HepG2 (cell line): Measurements from ENCODE around the gene HTRA2. TPM values are rescaled to one million over a fixed set of nuclear protein-coding genes. Genes with fewer than 3 reads are reported as not detected.

Source experiments
- CBX2 ChIP-seq, 2 experiments: fragments of 200-600 bp in 1 of 2; sonication (generic); formaldehyde crosslinking in 1 of 2; IDR thresholded peaks; 2 replicates each; pipeline versions ENCODE4 v1.7.0 to v1.8.1; 2018 to 2022; ENCODE audit warnings: low read depth in 2 of 2, low read length in 1 of 2, mild to moderate bottlenecking in 1 of 2, missing genetic modification reagents in 1 of 2
- EEA1 ChIP-seq: sonication (generic); formaldehyde crosslinking; IDR thresholded peaks from 2 replicates; pipeline ENCODE4 v1.5.1; 2020; ENCODE audit warnings: mild to moderate bottlenecking, missing genetic modification reagents, borderline replicate concordance
- FOXA1 ChIP-seq, 2 experiments: fragments of 450-650 bp in 1 of 2; sonication (generic) in 1 of 2; formaldehyde crosslinking in 1 of 2; IDR thresholded peaks; 2 replicates each; pipeline versions ENCODE4 v1.4.0 to v1.6.1; 2016 to 2020; ENCODE audit warnings: missing genetic modification reagents in 1 of 2
- JUND ChIP-seq: sonication (generic); formaldehyde crosslinking; IDR thresholded peaks from 2 replicates; pipeline ENCODE4 v1.8.0; 2022; ENCODE audit warnings: mild to moderate bottlenecking, missing genetic modification reagents
- POLR2AphosphoS2 ChIP-seq: IDR thresholded peaks from 2 replicates; pipeline ENCODE4 v1.6.1; 2011; ENCODE audit warnings: low read depth, low read length, improper control_type of control experiment
- RARG ChIP-seq: sonication (generic); formaldehyde crosslinking; IDR thresholded peaks from 2 replicates; pipeline ENCODE4 v1.4.0; 2020; ENCODE audit warnings: low read depth, mild to moderate bottlenecking, missing genetic modification reagents
- SOX5 ChIP-seq: IDR thresholded peaks from 2 replicates; pipeline ENCODE4 v1.6.1; 2016; ENCODE audit warnings: borderline replicate concordance
- ZKSCAN8 ChIP-seq: IDR thresholded peaks from 2 replicates; pipeline ENCODE4 v1.6.1; 2016; ENCODE audit warnings: borderline replicate concordance, missing genetic modification reagents, missing compliant biosample characterization
- ZNF142 ChIP-seq: sonication (generic); formaldehyde crosslinking; IDR thresholded peaks from 2 replicates; pipeline ENCODE4 v1.4.0; 2020; ENCODE audit warnings: missing genetic modification reagents
- ZNF335 ChIP-seq: sonication (generic); formaldehyde crosslinking; IDR thresholded peaks from 2 replicates; pipeline ENCODE4 v1.4.0; 2020; ENCODE audit warnings: missing genetic modification reagents
- ZNF382 ChIP-seq: sonication (generic); formaldehyde crosslinking; IDR thresholded peaks from 2 replicates; pipeline ENCODE4 v1.5.0; 2020; ENCODE audit warnings: missing genetic modification reagents, mild to moderate bottlenecking, borderline replicate concordance
- ZNF431 ChIP-seq: sonication (generic); formaldehyde crosslinking; IDR thresholded peaks from 2 replicates; pipeline ENCODE4 v1.9.0; 2022; ENCODE audit warnings: missing genetic modification reagents, low read depth, mild to moderate bottlenecking, borderline replicate concordance
- ZNF687 ChIP-seq: sonication (generic); formaldehyde crosslinking; IDR thresholded peaks from 2 replicates; pipeline ENCODE4 v1.5.1; 2020; ENCODE audit warnings: mild to moderate bottlenecking, missing genetic modification reagents, moderate library complexity
- ZNF747 ChIP-seq: sonication (generic); formaldehyde crosslinking; IDR thresholded peaks from 2 replicates; pipeline ENCODE4 v1.8.1; 2023; ENCODE audit warnings: missing genetic modification reagents, mild to moderate bottlenecking, borderline replicate concordance
- polyA plus RNA-seq, 8 experiments: library from polyadenylated mRNA; depleted of rRNA in 3 of 8; stranded (reverse) in 7 of 8; unstranded in 1 of 8; fragments of >200 nt; fragmentation: Illumina TruSeq in 4 of 8; extraction: Trizol in 4 of 8; gene quantifications; 2 replicates each; pipeline versions ENCODE4 v1.2.1 to v1.2.3, GENCODE V29; 2011 to 2016; ENCODE audit warnings: low read depth in 4 of 8, missing spikeins in 1 of 8, mixed read lengths in 1 of 8; ENCODE audit not compliant: insufficient read depth in 1 of 8
- total RNA-seq, 5 experiments: library from RNA; depleted of rRNA; stranded (reverse); fragments of >200 nt; fragmentation: Illumina TruSeq; extraction: Trizol; gene quantifications; 2 replicates each; pipeline ENCODE4 v1.2.3, GENCODE V29; 2016; ENCODE audit warnings: low read depth in 1 of 5
- TF ChIP-seq, protein P1 (sequence below): sonication (generic); formaldehyde crosslinking; IDR thresholded peaks from 2 replicates; pipeline ENCODE4 v1.4.0; 2020; ENCODE audit warnings: mild to moderate bottlenecking, missing genetic modification reagents
- TF ChIP-seq, protein P2 (sequence below): sonication (generic); formaldehyde crosslinking; IDR thresholded peaks from 2 replicates; pipeline ENCODE4 v1.5.0; 2020; ENCODE audit warnings: missing genetic modification reagents

The HTRA2 gene
- total and polyA plus RNA-seq, 2 of the 13 experiments (the other 11 are each of a cell fraction or from before 2014, with no cell fraction given) = 47.7 to 50.3 TPM

GRCh38 chr2:74525717-74526648 lies 3.8 kb upstream of the HTRA2 start, which contains the start of gene DQX1 (continued):
- TF ChIP-seq POLR2AphosphoS2 = peak; percentile 88
- TF ChIP-seq ZNF382 (CRISPR knock-in tag) = no peak
- TF ChIP-seq, protein P1, sequence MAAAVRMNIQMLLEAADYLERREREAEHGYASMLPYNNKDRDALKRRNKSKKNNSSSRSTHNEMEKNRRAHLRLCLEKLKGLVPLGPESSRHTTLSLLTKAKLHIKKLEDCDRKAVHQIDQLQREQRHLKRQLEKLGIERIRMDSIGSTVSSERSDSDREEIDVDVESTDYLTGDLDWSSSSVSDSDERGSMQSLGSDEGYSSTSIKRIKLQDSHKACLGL (CRISPR knock-in tag) = no peak; the same call in 1 of the 2 replicates
- peak; percentile 70 for TF ChIP-seq ZNF747 (CRISPR knock-in tag)
- TF ChIP-seq ZNF431 (CRISPR knock-in tag) = no peak
- TF ChIP-seq JUND = no peak
- no peak for TF ChIP-seq RARG (CRISPR knock-in tag)
- peak; percentile 23; the same call in 1 of the 2 replicates for TF ChIP-seq ZKSCAN8 (CRISPR knock-in tag)
- TF ChIP-seq ZNF687 (CRISPR knock-in tag) = peak; percentile 45
- peak; percentile 67 for TF ChIP-seq SOX5 (CRISPR knock-in tag)
- TF ChIP-seq ZNF335 = peak; percentile 79; the same call in 1 of the 2 replicates
- TF ChIP-seq FOXA1 (IDR thresholded peaks at IDR 0.05) = no peak
- peak; percentile 44 for TF ChIP-seq FOXA1 (CRISPR knock-in tag; IDR thresholded peaks at IDR 0.05)
- no peak for TF ChIP-seq EEA1 (CRISPR knock-in tag)
- no peak for TF ChIP-seq CBX2 (IDR thresholded peaks at IDR 0.05; ENCODE audit: low read depth, low read length)
- no peak for TF ChIP-seq CBX2 (CRISPR knock-in tag; IDR thresholded peaks at IDR 0.05; ENCODE audit: low read depth)
- TF ChIP-seq ZNF142 (CRISPR knock-in tag) = no peak
- TF ChIP-seq, protein P2, sequence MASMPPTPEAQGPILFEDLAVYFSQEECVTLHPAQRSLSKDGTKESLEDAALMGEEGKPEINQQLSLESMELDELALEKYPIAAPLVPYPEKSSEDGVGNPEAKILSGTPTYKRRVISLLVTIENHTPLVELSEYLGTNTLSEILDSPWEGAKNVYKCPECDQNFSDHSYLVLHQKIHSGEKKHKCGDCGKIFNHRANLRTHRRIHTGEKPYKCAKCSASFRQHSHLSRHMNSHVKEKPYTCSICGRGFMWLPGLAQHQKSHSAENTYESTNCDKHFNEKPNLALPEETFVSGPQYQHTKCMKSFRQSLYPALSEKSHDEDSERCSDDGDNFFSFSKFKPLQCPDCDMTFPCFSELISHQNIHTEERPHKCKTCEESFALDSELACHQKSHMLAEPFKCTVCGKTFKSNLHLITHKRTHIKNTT (CRISPR knock-in tag) = no peak
